CD4-positive, alpha-beta T cell treated with Interleukin-2 at 100 ng/mL for 4 hours (primary cell): ENCODE data around the gene DNAH11.
"Not testable (repeated sequence)": the region's sequence is repeated elsewhere in the genome, so short reads cannot be mapped to it uniquely, and the experiment has no call there.

Source experiments
- DNase-seq: peaks from one replicate; pipeline ENCODE4 v3.0.0-alpha.2; 2020; ENCODE audit warnings: low spot score

DNAH11 gene

GRCh38 chr7:21618706-21619105 lies 75.9 kb downstream of the DNAH11 start:
- no peak for DNase-seq

- DNase-seq = no peak
Observed at GRCh38 chr7:21620054-21620453, 77.2 kb downstream of the DNAH11 start.

GRCh38 chr7:21624320-21624719 lies 81.5 kb downstream of the DNAH11 start:
- no peak for DNase-seq

GRCh38 chr7:21636694-21637093 lies 93.9 kb downstream of the DNAH11 start:
- no peak for DNase-seq

- no peak for DNase-seq
Observed at GRCh38 chr7:21639206-21639868, 96.5 kb downstream of the DNAH11 start.

- DNase-seq = no peak
Observed at GRCh38 chr7:21640105-21640504, 97.3 kb downstream of the DNAH11 start.

GRCh38 chr7:21641546-21641945 lies 98.7 kb downstream of the DNAH11 start:
- no peak for DNase-seq

GRCh38 chr7:21642422-21642821 lies 99.6 kb downstream of the DNAH11 start:
- no peak for DNase-seq

- DNase-seq = no peak
Observed at GRCh38 chr7:21651697-21652096, 108.9 kb downstream of the DNAH11 start.

- DNase-seq = no peak
Observed at GRCh38 chr7:21653623-21654022, 110.8 kb downstream of the DNAH11 start.

GRCh38 chr7:21656081-21656480 lies 113.2 kb downstream of the DNAH11 start:
- no peak for DNase-seq

GRCh38 chr7:21656796-21657195 lies 114.0 kb downstream of the DNAH11 start:
- DNase-seq = no peak

GRCh38 chr7:21670496-21670895 lies 127.7 kb downstream of the DNAH11 start:
- DNase-seq = no peak

GRCh38 chr7:21671859-21672258 lies 129.0 kb downstream of the DNAH11 start:
- no peak for DNase-seq

- no peak for DNase-seq
Observed at GRCh38 chr7:21675255-21675654, 132.4 kb downstream of the DNAH11 start.

- no peak for DNase-seq
Observed at GRCh38 chr7:21690705-21691104, 147.9 kb downstream of the DNAH11 start.

GRCh38 chr7:21691146-21691545 lies 148.3 kb downstream of the DNAH11 start:
- not testable (repeated sequence) for DNase-seq

GRCh38 chr7:21700587-21700986 lies 157.7 kb downstream of the DNAH11 start:
- DNase-seq = not testable (repeated sequence)

- no peak for DNase-seq
Observed at GRCh38 chr7:21702303-21702702, 159.5 kb downstream of the DNAH11 start.

GRCh38 chr7:21704359-21704758 lies 161.5 kb downstream of the DNAH11 start:
- DNase-seq = no peak

- DNase-seq = no peak
Observed at GRCh38 chr7:21706131-21706530, 163.3 kb downstream of the DNAH11 start.

- DNase-seq = no peak
Observed at GRCh38 chr7:21707566-21707965, 164.7 kb downstream of the DNAH11 start.

- DNase-seq = no peak
Observed at GRCh38 chr7:21708096-21708495, 165.3 kb downstream of the DNAH11 start.

GRCh38 chr7:21717323-21717722 lies 174.5 kb downstream of the DNAH11 start:
- DNase-seq = no peak
